DMS 273 (cell line): ENCODE measurements around the gene SCAMP4.

ENCODE experiments used
- DNase-seq: peaks from one replicate; lab custom pipeline; 2025; ENCODE audit not compliant: unreplicated experiment; lab: John Stamatoyannopoulos, UW

SCAMP4 gene

DNA sequence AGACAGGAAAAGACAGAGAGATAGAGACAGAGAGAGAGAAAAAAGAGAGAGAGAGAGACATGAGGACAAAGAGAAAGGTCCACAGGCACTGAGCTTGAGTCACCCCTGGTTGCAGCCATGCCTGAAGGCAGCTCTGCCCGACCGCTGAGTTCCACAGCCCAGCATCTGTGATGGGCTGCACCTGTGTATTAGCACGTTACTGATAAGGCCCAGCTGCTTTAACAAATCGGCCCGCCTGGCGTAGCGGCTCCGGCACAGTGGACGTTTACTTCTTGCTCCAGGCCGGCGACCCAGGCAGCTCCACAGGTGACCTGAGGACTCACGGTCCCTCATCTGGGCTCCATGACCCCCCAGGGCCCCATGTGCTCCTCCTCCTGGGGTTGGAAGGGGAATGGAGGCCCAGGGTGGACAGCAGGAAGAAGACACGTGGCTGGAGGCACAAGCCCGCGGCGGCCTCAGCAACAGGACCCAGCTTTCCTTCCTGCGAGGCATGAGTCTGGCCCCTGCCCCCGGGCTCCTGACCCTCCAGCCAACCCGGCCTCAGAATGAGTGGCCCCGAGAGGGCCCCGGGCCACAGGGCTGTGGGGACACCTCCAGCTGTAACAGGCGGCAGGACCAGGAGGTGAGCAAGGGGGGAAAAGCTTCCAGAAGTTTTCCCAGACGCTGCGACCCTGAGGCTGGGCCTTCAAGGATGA lies 31.9 kb downstream of the SCAMP4 start:
- no peak for DNase-seq

DNA sequence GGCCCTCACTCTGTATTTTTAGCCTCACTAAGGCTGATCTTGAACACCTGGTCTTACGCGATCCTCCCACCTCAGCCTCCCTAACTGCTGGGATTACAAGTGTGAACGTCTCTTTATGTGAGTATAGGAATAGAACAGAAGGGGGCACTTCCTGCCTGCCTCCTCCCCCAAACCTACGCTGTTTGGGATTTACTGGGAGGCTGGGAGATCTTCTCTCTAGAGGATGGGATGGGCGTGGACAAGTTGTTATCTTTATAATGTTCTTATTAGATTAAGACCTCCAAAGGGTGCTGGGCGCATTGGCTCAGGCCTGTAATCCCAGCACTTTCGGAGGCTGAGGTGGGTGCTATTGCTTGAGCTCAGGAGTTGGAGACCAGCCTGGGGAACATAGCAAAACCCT lies 32.9 kb downstream of the SCAMP4 start:
- no peak for DNase-seq

DNA sequence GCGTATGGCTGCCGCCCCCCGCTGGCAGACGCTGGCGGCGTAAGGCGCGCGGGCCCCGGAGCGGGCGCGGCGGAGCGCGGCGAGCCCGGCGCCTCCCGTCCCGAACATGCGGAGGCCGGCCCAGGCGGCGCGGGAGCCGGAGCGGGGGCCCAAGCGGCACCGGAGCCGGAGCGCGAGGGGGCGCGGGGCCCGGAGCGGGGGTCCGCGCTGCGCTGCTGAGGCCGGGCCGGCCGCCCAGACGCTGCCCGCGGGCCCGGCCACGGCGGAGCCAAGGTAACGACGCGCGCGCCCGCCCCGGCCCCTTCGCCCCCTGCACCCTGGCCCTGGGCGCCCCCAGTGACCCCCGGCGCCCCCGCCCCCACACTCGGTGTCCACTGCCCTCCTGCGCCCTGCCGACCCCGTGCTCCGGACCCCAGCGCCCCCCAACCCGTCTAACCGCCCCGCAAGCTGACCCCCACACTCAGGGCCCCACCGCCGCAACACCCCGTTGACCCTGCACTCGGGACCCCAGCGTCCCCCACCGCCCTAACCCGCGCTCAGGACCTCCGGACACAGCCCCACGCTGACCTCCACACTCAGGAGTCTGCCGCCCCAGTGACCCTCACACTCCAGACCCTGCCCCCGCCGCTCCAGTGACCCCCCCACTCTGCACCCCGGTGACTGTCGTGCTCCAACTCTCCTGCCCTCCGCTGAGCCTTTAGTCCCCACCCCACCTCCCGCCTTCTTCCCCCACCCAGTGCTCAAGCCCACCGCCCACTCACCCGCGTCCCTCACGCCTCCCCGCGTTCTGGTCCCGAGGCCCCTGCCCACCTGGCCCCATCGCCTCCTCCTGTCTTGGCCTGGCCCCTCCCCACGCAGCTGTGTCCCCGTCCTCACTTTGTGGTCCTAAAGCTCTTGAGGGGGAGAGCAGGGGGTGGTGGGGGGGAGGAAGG lies 36.2 kb downstream of the SCAMP4 start, which contains the start of gene CSNK1G2:
CSNK1G2 (plus strand) TSS at position 27 of the 932 bp plus-strand sequence. CDS start 28,601 bp downstream, outside the sequence.
- no peak for DNase-seq

DNA sequence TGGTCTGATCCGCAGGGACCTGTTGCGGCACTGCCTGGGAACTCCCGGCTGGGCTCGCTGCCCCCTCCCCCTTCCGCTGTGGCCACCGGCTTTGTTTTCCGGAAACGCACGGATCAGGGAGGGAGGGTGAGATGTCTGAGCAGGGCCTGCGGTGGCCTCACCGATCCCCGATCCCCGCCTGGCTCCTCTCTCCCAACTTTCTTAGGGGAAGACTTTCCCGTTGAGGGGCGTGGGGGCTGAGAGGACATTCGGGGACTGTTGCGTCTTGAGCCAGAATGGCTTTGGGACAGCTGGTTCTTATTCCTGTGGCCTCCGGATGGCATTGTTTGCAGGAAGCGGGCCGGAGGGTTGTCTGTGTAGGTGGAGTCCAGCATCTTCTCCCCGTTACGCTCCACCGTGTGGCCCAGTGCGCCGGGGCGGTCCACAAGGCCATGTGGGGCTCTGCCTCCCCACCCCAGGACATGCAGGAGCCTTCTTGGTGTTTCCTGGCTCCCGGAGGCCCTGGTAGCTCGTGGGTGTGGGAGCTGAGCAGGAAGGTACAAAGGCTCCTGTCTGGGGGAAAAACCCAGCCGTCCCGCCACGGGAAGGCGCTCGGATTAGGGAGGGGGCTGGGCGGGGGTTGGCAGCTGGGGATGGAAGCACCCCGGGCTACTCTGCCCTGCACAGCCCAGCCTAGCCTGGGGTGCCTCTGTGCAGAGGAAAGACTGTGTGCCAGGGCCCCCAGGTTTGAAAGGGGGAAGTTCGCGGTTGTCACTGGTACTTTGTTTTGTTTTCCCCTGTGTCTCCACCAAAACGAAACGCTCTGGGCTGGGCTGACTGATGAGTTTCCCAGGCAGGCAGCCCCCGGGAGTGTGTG lies 37.1 kb downstream of the SCAMP4 start:
- DNase-seq: peak; percentile 77

DNA sequence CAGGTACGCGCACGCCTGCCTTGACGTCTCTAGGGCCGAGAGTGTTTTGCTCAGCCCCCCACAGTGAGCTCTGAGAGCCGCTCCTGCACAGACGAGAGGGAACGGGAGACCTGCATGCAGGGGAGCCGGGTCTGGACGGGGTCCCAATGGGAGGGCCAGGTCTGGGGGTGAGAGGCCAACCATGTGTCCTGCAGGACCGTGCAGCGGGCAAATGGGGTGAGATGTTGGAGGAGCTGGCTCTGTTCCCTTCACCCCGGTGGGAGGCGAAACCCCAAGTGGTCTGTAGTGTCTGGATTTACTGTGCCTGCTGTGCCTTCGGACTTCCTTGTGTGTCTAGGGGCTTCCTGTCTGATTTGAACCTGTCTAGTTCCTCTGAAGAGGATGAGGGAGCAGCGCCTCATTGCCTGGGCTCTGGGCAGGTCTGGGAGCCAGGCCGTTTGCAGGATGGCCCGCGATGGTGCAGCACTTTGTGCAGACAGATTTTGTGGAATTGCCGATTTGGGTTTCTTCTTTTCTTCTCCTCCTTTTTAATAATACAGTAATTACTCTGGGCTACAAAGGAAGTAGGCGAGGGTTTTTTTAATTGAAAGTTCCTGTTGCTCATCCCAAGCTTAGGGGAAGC lies 37.8 kb downstream of the SCAMP4 start:
- DNase-seq: no peak

DNA sequence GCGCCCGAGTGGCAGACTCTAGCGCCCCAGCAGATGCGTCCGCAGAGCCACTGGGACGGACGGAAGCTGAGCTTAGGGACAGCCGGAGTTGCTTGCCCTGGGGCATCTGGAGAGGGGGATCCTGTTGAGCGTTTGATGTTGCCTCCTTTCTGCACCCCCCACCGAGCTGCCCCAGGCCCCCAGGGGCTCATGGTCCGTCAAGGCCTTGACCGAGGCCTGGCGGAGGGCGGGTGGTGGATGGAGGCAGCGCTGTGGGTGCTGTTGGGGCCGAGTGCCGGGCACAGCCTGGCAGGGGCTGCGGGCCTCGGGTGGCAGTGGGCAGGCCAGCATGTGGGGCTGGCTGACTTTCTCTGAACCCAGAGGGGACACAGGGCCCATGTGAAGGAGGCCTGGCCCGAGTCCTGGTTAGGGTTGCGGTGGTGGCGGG lies 38.5 kb downstream of the SCAMP4 start:
- no peak for DNase-seq

DNA sequence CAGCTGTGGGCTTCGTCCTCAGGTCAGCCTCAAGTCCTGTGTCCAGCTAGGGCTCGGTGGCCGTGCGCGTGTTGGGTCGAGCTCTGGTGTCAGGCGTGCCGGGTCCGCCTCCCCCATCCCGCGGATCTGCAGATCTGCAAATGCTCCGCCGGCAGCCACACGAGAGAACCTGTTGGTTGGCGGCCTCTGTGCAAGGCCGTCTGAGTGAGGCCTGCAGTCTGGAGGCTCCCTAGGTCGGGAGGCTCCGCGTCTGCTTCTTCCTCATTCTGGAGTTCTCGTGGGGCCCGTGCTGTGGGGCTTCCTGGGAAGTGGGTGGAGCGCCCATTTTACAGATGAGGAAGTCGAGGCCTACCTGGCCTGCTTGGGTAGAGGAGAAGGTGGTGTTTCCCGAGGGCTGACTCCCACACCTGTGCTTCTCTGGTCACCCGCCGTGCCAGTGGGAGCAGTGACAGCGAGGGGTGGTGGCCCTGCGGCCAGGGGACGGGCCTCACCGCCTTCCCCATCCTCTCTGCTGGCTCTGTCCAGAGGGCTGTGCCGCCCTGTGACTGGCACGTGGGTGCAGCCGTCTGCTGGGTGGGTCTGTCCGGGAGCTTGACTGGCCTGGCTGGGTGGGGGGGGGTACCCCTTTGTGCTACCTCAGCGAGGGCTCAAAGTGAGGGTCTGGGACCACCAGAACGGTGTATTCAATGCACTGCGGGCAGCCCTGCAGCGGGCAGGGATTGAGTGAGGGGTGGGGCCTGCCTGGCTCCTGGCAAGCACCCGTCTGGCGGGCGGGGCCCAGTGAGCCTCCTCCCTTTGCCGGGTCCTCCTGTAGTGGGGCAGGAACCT lies 39.1 kb downstream of the SCAMP4 start:
- no peak for DNase-seq

DNA sequence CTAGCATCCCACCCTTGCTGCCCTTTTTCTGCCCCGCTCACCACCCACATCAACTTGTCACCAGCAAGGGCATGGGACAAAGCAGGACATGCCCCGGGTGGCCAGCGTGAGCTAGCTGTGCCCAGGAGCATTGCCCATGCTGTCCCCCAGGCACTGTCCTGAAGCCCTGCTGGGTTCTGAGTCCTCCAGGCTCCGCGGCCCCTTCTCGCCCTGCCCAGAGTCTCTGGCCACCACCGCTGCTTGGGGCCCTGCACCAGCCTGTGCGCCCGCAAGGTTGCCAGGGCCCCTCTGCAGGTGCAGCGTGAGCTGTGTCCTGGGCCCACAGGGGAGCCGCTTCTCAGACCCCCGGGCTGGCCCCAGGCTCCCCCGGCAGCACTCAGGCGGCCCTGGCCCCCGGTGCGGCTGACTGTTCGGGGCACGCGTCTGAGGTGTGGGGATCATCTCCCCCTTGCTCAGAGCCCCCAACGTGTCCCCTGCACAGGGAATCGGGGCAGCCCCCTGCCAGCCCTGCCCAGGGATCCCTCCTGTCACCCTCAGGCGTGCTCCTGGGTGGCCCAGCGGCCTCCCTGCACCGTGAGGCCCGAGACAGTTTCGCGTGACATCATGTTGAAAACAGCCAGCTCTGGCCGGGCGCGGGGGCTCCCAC lies 39.8 kb downstream of the SCAMP4 start:
- no peak for DNase-seq

DNA sequence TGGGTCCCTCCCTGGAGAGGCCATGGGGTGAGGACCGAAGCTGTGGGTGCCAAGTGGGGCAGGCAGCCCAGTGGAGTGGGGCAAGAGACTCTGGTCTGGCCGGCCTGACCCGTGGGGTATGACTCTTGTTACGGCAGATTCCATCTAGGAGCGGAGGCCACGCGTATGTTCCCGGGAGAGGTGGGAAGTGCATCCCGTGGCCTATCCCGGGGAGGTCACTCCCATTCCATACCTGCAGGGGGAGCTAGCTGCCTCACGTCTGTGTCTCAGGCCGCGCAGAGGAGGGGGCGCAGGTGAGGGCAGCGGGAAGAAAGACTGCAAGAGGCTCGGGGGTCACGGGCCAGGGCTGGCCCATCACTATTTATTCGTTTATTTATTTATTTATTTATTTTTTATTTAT lies 40.7 kb downstream of the SCAMP4 start:
- DNase-seq: peak; percentile 44

DNA sequence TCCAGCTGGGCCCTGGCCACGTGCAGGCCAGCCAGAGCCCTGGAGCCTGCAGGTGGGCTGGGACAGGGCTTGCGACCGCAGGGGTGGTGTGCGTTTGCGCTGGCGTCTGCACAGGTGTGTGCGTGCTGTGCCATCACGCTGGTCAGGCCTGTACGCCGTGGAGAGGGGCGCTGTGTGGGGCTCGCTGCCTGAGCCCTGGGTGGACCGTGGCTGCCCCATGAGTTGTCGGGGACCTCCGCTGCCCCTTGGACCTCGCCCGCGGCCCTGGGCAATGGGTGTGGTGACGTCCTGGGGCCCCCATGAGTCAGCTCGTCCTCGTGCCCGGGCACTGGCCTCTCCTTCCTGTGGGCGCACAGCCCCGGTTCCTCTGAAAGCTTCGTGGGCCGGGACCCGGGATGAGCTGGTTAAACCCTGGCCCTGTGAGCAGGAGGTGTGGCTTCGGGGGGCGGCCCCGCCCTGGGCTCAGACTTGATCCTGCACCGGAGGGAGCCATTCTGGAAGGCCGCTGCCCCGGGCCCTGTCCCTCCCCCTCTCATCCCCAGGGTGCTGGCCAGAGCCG lies 42.5 kb downstream of the SCAMP4 start:
- DNase-seq: no peak

DNA sequence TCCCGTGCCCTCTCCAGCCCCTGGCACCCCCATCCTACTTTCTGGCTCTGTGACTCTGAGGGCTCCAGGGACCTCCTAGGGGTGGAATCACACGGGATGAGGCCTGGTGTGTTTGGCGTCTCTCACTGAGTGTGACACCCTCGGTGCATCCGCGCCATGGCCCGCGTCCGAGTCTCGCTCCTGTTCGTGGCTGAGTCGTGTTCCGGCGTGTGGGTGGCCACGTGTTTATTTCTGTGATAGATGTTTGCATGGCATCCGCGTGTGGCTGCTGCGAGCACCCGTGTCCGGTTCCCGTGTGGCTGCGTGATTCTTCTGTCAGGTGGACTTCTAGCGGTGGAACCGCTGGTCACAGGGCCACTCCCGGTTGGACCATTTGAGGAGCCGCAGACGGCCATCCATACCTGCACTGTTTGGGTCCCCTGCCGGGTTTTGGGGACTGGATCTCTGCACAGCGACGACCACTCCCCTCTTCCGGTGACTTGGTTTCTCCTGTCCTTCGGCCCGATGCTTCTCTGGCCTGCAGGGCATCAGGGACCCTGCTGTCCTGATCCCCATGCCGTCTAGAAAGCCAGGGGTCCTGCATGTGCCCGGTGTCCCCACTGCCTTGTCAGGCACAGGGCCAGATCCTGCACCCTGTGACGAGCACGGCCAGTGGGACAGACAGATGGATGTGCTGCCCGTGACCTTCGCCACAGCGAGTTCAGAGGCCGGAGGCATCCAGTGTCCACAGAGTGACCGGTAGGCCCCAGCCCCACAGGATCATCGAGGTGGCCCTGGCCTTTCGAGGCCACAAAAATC lies 44.3 kb downstream of the SCAMP4 start:
- no peak for DNase-seq

DNA sequence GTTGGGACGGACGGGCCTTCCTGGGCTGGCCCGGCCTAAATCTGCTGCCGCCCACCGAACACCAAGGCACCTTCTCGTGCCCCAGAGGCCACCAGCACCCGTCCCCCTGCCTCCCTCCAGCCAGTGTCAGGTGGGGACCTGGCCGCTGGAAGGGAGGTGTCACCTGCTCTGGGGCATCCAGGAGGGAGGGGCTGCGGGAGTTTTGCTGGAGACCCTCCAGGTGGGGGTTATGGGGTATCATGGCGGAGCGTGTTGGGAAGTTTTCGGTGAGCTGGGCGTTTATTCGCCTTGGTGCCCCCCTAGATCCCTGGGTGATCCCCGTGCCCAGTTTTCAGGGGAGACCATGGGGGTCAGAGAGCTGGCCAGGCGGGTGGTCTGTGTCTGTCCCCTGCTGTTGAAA lies 45.4 kb downstream of the SCAMP4 start:
- no peak for DNase-seq

DNA sequence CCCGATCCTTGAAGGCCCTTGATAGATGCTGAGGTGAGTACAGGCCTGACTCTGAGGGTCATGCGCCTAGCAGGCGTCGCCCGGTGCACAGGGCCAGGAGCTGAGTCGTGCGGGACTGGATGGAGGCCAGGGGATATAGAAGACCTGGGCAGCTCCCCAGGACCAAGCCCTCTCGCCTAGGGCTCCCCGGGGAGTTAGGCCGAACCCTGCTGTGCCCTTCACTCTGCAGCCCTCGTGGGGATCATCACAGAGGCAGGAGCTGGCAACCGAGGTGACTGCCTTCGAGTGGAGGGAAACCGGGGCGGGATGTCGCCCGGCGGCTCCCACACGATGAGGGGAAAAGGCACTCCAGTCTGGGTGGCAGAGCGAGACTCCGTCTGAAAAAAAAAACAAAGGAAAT lies 47.4 kb downstream of the SCAMP4 start:
- no peak for DNase-seq

DNA sequence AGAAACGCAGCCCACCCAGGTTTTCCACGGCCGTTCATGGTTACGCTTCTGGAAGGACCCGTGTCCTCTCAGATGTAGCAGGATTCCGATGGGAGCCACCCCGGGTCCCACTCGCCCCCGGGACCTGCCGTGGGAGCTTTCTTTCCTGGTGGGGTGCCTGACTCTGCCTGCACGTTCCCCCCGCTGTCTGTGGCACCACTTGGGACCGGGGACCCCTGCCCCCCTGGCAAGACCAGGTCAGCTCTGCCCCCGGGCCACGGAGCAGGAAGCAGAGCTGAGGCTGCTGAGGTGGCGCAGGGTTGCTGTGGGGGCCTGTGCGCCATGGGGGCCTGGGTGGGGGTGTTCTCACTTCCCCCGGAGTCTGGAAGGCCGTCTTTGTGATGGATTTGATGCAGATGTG lies 47.8 kb downstream of the SCAMP4 start:
- DNase-seq: no peak

DNA sequence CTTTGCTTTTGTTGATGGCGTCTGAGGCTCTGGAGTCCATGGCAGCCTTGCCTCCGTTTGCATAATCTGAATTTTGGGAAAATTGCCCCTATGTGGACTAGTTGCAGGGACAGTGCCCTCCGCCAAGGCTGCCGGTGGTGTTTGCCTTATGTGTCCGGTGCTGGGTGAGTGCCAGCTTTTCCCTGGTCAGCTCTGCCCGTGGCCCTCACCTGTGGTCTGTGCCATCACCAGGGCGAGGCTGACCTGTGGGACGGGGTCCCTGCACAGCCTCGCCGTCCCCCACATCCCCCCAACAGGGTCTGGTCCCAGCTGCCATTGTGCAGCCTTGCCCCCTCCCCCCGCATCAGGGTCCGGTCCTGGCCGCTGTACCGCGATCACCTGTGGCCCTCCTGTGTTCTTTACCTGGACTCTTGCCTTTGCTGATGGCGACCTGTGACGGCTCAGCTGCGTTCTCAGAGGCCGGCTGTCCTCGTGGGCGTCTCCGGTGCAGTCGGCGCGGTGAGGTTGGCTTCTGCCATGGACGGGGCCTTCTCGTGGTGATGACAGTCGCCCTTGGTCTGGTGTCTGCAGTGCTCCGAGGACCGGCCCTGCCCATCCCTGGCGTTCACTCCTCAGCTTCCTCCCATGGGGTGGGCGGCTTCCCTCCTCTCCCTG lies 48.4 kb downstream of the SCAMP4 start:
- DNase-seq: no peak

DNA sequence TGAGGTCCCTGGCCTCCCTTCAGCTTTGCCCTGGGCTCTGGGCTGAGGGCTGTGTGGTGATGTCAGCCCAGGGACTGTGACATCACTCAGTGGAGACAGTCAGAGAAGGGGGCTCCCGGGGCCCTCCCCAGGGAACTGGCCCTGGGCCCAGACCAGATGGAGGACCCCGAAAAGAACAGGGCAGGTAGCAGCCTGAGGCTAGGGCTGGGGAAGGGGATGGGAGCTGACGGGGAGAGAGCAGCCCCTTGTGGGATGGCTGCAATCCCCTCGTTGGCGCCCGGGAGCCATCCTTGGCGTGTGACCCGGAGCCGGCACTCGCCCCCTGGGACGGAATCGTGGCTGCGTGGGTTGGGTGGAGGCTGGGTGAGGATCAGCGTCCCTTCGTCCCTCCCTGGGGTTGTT lies 49.3 kb downstream of the SCAMP4 start:
- no peak for DNase-seq

DNA sequence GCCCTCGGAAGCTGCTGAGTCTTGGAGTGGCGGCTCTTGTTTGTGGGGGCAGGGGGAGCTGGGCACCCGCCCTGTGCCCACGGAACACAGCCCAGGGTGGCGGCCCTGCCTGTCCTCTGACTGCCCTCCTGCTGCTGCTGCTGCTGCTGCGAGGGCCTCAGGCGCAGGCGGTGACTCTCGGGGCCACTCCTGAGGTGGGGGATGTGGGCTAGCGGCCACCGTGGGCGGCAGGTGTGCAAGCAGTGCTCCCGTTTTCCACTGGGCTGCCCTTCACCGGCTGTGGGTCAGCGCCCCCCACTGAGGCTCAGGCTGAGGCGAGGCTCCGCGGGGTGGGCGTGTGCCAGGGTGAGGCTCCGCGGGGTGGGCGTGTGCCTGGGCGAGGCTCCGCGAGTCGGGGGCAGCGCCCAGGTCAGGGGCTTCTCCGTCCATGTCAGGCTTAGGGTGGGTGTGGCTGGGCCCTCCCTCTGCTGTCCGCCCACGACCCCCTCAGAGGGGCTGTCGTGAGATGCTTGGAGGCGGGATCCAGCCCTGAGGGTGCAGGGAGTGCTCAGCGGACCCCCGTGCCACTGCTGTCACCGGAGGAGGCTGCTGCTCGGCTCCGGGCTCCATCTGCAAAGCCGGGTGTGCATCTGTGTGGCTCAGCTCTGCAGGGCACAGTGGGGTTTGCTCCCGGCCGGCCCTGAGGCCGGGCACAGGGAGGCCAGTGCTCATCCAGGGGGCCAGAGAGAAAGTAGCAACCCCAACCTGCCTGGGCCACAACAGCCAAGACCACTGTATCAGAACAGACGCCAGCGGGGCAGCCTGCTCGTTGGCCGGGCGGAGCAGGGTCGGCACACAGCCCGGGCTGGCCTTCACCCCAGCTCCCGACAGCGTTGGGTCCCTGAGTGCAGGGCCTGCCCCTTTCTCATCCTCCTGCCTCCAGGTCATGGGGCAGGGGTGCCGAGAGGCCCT lies 50.2 kb downstream of the SCAMP4 start:
- DNase-seq: no peak
